Activated CD4-positive, alpha-beta T cell treated with anti-CD3 and anti-CD28 coated beads, Interleukin-2, amount 50 U/mL, for 16 hours (primary cell): Measurements from ENCODE around the gene PKNOX2.

ENCODE experiments used
- DNase-seq: peaks from one replicate; pipeline ENCODE4 v3.0.0-alpha.2; 2020

PKNOX2 gene

DNA sequence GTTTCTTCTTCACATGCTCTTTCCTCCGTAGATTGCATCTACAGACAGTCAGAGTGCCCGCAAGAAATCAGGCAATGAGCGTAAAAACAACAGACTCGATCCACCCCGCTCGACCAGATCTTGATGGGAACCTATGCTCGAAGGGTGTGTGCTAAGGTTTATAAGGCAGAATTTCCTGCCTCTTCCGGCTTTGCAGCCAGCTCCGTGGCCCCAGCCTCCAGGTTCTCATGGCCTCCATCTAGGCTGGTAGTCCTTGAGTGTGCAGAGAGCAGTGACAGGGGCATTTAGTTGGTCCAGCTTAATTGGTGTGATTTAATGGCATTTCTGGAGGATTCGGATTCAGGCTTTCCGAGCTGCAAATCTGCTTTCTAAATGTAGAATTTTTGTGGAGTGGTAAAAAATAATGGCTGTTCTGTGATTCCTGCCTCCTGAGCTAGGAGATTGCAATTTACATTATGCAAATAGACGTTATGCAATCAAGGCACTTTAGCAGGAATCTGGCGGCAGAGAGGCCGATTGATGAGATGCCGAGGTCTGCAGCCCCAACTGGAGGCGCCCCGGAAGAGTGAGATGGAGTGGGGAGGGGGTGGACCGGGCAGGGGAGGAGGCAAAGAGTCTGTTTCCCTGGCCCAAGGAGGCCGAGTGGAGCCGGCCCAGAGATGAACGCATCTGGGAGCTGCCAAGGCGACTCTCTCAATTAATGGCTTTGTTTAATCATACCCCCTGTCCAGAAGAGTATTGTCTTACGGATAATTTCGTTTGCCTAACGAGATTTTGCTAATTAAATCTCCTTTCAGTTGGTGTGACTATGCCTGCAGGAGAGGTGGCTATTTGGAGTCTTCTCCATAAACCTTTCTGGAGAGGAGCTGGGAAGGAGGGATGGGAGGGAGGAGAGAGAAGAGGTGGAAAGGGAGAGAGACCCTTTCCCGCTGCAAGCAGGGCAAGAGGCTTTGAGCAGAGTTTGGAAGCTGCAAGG, 75.3 kb downstream of the PKNOX2 start:
- no peak for DNase-seq

DNA sequence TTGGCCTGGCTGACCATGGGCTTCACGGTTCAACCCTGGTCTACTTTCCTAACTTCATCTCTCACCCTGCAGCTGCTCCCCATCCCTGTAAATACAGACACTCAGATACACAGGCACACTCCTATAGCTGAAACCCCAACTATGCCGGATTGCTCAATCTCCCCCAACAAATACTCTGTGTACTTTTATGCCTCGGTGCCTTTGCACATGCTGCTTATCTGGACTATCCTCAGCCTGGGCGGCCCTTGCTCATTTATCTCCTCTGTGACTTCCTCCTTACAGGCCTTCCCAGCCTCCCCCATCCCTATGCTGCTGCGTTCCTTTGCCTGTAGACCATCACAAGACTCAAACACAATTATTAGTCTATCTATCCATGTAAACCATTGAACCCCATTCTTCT, 76.6 kb downstream of the PKNOX2 start:
- no peak for DNase-seq

DNA sequence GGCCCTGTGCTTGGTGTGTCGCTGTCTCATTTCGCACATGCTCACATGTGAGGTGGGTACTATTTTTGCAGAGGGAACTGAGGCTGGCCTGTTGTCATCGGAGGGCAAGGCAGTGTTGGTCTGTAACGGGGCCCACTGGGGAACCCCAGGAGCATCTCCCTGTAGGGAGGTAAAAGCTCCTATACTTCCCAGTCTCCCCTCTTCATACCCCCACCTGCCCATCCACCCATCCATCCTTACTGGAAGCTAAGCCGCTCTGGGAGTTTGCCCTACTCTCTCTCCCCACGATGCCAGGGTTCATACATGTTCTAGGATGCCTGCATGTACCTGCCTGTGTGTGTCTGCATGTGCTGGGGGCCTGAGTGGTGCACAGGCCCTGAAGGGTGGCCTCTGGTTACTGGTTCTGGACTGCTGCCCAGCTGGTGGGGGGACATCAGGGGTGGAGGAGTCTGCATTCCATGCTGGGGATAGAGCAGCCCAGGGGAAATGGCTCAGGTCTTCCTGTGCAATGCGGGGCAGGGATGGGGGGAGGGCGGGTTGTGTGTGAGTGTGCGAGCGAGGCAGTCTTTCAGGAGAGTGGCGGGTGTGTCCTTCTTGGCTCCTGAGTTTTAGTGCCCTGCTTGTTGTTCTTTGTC, 77.7 kb downstream of the PKNOX2 start:
- no peak for DNase-seq

DNA sequence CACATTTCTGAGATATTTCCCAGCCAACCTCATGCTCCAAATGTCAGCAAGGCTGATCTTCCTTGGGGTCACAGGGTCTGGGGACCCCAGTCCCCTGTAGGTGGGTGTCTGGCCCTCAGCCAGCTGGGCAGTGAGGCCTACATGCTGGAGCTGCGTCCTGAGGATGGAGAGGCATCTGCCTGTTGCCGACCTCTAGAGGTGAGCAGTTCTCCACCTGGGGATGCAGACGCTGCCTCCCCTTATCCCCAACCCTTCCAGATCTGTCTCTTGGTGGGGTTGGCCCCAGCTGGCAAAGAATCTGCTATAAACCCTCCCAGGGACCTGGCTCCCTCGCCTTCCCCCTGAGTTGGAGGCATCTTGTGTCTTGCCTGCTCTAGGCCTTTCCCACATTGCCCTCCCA, 79.6 kb downstream of the PKNOX2 start:
- DNase-seq, result no peak

DNA sequence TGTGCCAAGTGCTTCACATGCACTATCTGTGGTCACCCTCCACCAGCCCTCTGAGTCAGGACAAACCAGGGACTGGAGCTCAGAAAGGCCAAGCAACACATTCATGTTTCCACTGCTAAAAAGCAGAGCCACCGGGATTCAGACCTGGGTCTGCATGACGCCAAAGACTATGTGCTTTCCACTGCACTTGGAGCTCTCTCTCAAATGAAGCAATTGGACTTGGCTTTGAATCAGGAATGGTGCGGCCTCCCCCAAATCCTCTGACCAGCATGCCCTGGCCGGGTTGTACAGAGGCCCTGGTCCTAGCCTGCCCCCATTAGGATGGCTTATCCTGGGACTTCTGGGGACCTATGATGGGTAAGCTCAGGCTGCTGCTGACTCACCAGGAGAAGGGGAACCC, 80.7 kb downstream of the PKNOX2 start:
- DNase-seq, result no peak

DNA sequence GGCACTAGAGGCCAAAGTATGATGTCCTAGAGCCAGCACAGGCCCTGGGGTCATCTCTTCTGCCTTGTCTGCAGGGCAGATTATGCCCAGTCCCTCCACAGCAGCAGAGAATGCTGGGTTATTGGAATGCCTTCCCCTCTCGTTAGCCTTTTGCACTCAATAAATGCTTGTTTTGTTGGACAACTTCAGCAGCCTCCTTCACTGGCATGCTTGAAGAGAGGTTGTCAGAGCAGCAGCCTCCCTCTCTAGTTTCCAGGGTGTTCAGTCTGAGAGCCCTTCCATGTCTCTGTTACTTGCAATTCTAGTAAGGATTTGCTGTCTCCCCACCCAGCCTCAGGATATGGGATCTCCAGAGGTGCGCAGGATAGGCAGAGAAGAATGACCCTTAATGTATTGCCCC, 82.9 kb downstream of the PKNOX2 start:
- no peak for DNase-seq

DNA sequence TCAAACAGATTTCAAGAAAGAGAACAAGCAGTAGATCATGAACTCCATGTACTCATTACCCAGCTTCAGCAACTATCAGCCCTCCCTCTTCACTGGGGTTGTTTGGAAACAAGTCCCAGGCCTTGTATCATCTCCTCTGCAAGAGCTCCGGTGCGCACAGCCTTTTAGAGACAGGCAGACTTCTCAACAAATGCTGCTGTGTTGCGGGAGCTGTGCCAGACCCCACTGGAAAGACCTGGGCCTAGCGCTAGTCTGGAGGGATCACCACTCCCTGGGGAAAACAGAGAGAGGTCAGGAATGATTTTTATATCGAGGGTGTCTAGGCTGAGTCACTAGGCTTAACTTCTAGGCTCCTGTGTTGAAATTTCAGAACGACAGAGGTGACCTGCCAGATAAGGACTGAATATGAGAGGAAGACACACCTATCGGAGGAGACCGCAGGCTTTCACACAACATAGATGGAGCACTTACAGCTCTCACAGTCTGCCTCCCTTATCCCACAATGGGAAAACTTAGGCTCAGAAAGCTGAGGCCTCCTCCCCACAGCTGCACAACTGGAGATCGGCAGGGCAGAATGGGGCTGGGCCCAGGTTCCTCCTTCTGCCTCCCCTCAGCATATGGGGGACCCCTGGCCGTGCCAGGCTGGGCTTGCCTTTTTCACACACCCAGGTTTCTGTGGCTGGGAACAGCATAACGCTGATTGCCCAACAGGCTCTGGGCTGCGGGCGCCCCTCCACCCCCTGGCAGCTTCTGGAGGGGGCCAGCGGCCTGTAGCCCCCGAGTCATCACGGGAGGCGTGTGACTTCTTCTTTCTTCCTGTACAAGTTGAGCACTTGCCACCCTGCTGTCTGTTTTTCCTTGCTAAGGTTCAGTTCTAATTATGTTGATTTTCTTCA, 86.0 kb downstream of the PKNOX2 start:
- no peak for DNase-seq

DNA sequence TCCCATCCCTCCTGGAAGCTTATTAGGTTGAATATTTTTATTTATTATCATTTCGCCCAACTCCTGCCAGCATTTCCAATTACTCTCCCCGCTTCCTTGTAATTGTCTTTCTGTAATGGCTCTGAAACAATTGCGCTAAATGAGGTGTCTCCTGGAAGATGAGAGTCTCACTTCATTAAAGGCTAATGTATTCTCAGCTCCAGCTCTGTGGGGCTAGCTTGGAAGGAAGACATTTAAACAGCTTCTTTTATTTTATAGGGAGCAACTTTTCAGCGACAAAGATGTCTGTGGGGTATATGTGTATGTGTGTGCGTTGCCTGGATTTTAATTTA, 86.6 kb downstream of the PKNOX2 start:
- no peak for DNase-seq

DNA sequence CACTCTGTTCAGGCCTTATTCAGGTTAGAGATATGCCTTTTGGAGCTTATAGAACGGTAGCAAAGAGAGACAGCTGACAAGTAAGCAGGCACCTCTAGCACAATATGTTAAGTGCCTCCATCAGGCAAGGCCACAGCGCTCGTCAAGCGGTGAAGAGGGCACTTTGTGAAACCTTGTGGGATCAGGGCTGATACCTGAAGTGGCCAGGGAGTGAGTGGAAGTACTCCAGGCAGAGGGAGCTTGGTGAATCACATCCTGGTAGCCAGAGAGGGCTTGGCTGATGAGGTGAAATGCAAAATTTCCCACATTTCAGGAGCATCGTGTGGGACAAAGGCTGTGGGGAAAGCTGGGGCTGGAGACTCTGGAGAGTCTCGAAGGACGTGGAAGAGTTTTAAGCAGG, 87.4 kb downstream of the PKNOX2 start:
- DNase-seq, result no peak

DNA sequence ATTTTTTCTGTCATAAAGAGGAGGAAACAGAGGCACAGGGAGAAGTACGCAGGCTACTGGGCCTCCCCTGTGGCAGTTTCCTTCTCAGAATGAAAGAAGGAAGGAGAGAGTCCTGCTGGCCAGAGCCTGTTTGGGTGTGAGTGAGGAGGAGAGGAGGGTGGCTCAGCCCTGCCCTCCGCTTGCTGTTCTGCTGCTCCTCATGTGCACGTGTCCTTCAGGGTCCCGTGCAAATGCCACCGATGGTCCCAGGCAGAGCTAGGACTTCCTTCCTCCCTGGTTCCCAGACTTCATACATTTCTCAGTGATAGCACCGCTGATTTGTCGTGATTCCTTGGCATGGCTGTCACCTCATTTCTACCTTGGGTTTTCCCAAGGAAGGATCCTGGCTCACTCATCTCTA, 88.7 kb downstream of the PKNOX2 start:
- no peak for DNase-seq

DNA sequence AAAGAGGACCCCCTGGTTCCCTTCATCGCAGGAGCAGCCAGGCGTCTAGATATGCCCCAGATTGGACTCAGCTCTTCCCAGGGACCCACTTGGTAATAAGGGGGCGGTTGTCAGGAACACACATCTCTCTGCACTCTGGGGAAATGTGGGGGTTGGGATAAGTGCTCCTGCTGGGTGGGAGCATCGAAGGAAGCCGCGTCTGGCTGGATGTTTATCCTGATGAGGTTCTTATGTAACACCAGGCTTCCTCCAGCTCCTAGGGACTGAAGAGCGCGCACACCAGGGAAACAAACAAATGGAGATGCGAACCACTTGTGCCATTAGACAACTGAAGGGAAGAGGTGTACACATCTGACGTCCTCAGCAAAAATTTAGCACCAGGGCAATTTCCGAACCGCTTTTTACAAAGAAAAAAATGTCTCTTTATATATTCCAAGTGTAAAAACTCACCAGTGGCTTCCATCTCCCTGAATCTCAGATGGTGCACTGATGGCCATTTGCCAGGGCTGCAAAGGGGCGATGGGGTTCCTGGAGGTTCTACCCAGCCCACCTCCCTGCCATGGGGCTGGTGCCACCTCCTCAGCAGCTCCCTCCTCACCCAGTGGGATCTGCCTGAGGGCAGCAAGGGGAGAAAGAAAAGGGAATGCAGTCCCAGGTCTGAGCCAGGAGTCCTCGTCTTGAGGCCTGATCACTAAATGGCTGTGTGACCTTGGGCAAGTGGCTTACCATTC, 89.4 kb downstream of the PKNOX2 start:
- DNase-seq, result no peak

DNA sequence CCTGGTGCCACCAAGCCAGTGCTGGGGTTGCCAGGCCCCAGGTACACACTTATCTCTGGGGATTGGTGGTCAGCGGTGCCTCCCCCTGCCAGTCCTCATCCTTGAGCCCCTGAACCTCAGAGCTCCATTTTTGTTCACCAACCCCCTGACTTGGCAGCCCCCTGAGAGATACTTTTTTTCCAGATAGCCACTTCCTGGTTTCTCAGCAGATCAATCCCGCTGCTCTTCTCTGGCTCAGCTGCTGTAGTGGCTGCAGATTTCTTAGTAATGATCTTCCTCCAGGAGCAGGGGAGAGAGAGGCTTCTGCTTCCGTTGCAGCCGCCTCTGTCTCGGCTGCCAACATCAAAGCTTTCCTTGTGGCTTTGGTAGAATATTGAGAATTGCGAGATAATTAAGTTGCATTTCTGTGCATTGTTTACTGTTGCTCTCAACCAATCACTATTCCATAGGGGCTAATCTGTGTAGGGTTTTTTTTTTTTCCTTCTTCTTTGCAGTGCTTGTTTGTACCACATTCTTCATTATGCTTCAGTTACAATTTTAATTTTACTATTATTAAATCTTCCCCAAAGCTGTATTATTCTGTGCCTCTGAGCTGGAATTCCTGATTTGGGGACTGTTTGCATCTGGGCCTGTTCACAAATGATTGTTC, 92.1 kb downstream of the PKNOX2 start:
- DNase-seq, result no peak

DNA sequence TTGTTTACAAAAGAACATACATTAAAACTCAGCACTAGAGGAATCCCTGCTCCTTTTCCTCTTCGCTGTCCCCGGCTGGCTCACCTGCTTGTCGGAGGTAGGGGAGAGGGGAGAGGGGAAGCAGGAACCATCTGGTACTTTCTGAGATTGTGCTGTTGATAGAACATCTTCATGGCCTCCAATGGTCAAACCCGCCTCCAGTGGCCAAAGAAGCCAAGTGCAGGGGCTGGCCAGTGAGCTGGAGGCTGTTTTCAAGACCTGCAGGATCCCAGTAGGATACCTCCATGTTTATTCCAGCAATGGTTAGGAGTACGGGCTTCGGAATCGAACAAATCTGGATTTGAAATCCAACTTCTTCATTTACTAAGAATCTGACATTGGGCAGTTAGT, 92.6 kb downstream of the PKNOX2 start:
- no peak for DNase-seq

DNA sequence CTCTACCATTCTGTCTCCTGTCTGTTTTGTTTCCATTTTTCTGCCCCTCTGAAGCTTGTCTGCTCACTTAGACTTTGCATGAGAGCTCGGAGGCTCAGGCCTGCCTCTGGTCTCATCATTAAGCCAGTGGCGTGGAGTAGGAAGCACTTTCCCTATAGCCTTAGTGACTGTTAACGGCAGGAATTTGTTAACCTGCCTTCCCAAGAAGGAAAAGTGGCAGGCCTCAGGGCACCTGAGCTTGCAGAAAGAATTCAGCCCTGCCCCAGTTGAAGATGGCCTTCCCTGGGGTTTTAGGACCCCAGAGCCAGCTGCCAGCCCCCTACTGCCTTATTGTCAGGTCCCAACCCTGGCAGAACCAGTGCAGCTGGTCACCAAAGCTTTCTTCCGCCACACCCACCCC, 93.2 kb downstream of the PKNOX2 start:
- no peak for DNase-seq

DNA sequence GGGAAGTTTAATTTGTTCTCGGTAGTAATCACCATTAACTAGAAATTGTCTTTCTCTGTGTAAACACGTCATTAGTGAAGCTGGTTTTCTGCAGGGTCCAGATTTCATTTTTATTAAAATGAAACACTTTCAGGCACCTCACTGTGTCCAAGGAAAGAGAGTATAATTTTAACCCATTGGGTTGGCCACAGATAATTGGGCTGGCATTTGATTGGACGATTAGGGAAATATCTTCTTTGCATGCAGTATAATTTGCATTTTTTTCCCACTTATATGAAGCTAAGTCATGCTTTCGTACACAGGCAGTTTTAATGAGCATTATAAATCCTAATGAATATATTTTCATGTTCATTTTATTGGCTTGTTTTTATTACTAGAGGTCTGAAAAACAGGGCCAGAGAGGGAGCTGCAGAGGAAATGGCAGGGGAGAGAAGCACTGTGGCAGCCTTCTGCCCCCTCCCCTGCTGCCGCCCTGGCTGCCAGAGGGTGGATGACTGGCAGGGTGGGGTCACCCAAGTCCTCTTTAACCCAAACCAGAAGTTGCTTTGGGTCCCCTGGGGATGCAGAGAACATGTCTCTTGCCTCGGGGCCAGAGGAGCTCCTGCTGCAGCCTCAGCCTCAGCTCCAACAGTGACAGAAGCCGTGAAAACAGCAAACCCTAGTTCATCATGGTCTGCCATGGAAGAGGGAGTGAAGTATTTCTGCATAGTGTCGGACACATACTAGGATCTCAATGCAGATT, 93.9 kb downstream of the PKNOX2 start:
- DNase-seq, result no peak

DNA sequence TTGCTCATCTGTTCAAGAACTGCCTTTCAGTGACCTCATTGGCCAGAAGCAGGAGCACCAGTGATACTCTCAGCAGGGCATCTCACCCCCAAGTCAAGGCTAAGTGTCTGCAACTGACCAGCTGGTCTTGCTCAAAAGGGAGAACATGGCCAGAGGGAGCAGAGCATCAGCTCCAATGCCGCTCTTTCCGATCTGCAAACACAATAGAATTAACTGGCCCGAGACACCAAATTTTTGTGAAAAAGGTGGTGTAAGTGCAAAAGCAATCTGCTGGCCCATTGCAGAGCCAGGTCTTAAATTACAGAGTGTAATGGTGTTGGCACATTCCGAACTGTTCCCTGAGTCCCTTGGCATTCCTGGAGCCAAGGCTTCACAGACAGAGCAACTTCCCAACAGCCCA, 97.0 kb downstream of the PKNOX2 start:
- DNase-seq, result no peak

DNA sequence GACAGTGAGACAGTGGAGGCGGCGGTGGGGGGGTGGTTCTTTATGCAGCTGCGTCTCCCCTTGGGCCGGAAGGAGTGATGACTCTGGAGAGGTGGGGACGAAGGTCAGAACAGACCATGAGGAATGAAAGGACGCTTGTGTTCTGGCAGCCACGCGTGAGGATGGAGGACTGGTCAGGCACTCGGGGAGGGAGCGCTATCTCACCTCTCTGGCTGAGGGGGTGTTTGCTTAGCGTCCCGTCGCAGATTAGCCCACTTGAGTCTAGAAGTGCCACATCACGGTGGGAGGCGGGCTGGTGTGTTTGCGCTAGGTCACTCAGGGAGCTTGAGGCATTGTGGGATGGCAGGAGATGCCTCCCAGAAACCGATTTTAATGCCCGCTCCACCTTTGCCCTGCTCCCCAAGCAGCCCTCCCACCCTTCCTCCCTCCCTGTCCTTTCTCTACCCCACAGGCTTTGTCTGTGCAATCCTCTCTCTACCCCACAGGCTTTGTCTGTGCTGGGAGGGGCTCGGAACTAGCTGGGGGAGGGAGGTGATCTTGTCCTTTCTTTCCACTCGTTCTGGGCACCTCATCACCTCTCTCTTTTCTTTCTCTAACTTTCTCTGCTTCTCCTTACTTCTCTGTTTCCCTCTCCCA, 97.8 kb downstream of the PKNOX2 start:
- no peak for DNase-seq

DNA sequence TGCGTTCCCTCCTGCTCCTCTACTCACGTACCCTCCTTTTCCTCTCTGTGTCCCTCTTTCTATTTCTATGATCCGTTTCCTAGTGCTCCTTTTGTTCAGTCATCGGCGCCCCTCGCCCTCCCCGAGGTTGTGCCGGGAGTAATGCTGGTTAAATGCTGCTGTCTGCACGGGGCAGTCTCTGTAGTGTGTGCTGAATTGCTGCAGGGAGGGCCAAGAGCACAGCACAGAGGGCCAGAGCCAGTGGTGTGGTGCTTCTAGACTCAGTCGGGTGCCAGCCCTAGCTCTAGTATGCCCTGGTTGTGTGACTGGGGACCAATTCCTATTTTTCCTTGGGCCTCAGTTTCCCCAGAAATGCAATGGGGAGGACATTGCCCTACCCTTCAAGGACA, 98.3 kb downstream of the PKNOX2 start:
- no peak for DNase-seq

DNA sequence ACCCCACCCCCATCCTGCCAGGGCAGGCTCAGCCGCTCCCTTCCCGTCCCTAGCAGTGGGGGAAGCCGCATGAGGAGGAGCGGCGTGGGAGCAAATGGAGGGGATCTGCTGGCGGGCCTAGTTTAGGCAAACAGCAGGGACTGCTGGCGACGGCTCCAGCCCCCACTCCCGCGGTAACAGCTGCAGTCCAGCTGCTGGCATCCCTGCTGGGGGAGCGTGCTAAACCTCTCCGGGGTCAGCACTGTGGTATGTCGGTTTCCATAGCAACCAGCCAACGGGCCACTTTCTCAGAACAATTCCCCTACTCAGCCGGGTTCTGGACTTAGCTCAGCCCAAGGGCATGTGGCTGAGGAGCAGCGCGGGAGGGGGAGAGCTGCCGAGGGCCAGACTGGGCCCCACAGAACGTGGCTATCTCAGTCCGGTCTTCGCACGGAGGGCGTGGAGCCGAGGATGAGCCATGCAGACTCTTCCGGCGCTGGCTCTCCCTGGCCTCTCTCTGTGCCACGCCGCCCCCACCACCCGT, 98.8 kb downstream of the PKNOX2 start:
- DNase-seq, result no peak

DNA sequence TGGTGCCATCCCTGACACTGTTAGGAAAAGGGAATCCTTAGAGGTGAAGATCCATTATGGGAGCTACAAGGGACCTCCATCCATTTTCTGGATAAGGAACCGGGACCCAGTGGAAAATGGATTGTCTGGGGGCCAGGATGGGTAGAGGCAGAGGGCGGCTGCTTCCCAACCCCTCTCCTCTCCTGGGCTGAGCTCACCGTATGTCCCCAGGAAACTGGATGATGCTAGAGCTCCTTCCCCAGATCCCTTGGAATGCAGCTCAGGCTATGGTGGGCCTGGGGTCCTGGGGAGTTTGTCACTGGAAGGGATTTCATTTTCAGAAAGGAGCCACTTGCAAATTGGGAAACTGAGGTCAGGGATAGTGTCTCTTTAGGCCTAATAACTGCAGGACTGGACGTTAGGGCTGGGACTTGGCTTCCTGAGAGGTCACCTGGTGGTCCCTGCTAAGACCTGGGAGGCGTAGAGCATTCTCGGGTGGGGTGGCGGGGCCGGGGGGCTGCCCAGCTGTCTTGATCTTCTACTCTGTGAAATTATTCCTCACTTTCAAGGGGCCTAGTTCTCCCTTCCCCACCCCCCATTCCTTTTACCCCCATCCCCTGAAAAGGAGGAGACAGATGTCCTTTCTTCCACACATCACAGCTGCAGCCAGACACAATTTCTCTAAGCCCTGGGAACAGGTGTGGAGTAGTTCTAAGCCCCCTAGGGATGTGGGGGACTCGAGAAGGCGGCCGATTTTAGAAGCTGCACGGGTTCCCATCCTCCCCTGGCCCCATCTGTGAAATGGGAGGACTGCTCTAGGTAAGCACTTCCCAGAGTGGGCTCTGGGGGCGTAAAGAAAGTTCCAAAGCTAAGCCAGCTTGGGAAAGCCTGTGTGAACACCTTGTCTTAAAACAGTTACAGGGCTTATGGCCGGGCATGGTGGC, 99.8 kb downstream of the PKNOX2 start:
- DNase-seq, result no peak
